ENCODE measurements around the gene RBPJL. TPM values are rescaled to one million over a fixed set of nuclear protein-coding genes. Genes with fewer than 3 reads are reported as not detected.

The RBPJL gene
- total RNA-seq, 1 donor from 2014 or later: not detected

DNA sequence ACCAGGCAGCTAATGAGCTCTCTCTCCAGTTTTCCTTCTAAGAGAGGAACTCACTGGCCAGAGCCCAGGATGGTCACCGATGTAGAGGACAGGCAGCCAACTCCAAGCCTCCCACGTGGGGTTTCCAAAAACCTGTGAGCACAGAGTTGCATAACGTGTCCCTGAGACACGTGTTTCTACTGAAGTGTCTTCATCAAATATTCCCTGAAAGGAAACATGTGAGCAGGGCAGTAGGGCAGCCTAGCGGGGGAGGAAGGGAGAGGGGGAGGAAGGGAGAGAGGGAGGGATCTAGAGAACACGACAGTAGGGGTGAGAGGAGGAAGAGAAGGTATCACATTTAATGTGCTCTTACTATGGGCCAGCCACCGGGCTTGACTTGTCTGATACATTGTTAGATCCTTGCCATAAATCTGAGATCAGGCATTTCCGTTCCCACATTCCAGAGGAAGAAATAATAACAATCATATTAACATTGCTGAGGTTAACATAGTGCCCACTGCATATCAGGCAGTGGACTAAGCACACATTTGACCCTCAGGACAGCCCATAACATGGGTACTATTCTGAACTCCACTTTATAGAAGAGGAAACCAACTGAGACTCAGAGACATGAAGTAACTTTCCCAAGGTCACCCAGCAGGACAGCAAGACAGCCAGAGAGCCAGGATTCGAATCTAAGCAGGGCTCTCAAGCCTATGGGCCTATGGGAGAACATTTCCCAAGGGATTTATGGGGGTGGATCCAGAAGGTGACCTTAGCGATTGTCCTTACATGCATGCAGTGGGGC lies 51.8 kb downstream of the RBPJL start:
- peak; percentile 87 for DNase-seq (ENCODE audit: low read depth, low spot score)

DNA sequence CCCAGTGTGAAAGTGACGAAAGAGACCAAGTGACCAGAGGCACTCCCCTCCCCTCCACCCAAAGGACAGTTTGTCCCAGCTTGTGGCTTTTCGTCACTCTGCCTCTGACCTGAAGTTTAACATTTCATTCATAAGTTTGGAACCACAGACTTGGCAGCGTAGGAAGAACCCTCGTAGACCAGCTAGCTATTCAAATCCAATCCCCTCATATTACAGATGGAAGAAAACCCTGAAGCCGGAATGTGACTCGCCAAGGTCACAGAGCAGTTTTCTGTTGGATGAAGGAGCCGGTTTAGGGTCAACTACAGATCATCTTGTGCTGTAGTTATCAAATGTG lies 52.4 kb downstream of the RBPJL start:
- DNase-seq (ENCODE audit: low read depth, low spot score): no peak

DNA sequence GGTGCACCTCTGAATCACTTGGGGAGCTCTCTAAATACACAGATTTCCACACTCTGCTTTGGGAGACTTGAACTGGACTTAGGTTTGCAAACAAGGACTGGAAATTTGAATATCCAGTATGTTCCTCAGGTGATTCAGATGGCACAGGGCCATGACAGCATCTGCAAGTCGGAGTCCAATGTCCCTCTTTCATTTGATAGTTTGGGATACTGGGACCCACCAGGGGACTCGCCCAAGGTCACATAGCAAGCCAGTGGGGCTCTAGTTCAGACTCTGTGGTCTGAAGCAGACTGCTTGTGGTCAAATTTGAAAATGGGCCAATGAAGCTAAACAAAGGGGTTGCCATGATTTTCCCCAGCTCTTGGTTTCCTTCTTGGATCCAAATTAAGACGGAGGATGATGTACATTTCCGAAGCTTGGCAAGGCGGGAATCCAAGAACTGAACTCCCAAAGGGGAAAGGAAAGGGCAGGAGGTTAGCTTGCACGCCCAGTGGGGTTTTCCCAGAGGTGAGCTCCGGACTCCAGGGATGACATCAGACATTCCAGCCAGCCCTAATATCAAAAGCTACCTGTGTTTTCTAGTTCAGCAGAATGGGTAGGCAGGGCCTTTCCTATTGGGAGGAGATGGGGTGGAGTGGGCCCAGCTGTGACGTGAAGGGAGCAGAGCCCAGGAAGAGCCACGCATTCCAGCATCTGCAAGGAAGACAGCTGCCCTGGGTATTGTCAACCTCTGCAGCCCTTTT lies 52.9 kb downstream of the RBPJL start:
- DNase-seq (ENCODE audit: low read depth, low spot score): peak; percentile 62

DNA sequence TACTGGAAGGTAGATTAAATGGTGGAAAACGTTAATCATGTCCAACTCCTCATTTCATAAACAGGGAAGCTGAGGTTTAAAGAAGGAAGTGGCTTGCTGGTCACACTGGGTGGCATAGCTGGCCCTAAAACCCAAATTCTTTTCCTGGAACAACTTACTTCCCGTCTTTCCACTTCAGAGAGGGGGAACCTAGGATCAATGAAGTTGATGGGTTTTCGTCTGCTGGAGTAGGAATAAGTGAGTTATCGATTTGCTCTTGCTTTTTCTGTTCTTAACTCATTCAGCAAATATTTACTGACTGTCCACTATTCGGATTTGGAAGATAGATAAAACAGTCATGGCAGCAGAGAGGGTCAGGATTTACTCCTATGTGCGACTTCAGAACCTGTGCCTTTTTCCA lies 55.2 kb downstream of the RBPJL start:
- DNase-seq (ENCODE audit: low read depth, low spot score): no peak

DNA sequence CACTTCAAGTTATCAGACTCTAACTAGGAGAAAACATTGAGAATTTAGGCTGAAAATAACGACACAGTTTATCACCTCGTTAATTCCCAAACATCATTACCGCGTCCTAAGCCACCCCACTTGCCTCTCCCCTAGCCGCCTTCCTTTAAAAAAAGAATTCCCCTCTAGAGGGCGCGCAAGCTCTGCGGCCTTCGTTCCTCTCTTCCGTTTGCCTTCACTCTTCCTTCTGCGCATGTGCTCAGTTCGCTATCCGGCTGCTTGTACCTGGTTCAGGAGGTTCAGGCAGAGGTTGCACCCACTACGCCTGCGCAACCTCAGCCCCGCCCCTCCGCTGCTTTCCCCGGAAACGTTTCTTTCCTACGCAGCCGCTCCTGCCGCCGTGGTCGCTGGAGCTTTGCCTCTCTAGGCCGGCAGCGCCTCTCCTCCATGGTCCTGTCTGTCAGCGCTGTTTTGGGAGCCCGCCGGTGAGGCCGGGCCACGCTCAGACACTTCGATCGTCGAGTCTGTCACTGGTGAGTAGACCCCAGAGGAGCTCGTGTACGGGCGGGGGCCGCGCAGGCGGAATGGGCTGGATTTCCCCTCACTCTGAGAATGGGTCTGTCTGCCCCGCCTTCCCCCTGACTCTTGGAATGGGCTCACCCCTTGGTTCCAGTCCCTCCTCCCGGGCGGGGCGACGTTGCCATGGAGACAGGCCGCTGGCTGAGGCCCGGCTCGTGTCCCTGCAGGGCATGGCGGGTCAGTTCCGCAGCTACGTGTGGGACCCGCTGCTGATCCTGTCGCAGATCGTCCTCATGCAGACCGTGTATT lies 56.4 kb downstream of the RBPJL start, which contains the start of gene SYS1:
TSS of gene SYS1 (plus strand) at position 353 of the 807 bp plus-strand sequence. CDS start at position 729, 376 bp downstream.
- peak; percentile 93 for DNase-seq (ENCODE audit: low read depth, low spot score)

DNA sequence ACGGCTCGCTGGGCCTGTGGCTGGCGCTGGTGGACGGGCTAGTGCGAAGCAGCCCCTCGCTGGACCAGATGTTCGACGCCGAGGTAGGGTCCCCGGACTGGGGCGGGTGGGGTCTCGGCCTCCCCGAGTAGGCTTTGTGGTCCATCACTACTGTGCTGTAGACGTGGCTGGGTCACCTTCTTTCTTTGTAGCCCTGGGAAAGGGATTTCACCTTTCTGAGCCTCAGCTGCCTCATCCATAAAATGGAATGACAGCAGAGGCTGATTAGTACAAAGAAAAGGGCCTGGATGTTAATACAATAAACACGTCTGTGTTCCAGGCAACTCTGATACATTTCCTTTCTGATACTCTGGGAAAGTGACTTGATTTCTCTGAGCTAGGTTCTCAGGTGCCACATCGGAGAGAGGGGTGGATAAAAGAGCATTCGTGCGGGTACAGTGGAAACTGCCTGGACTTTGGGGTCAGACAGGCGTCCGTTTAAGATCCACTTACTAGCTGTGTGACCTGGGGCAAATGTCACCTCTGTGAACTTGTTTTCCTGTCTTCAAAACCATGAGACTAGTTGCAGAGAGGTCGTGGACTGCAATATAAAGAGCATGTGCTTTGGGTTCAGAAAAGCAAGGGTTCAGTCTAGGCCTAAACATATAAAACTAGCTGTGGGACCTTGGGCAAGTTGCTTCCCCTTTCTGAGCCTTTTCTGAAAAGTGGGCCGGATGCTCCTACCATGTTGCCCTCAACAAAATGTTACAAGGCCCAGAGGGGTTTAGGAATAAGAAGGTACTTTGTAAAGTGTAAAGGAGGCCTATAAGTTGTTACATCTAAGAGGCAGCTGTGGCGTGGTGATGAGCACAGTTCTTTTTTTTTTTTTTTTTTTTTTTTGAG lies 57.2 kb downstream of the RBPJL start:
- DNase-seq (ENCODE audit: low read depth, low spot score): no peak

DNA sequence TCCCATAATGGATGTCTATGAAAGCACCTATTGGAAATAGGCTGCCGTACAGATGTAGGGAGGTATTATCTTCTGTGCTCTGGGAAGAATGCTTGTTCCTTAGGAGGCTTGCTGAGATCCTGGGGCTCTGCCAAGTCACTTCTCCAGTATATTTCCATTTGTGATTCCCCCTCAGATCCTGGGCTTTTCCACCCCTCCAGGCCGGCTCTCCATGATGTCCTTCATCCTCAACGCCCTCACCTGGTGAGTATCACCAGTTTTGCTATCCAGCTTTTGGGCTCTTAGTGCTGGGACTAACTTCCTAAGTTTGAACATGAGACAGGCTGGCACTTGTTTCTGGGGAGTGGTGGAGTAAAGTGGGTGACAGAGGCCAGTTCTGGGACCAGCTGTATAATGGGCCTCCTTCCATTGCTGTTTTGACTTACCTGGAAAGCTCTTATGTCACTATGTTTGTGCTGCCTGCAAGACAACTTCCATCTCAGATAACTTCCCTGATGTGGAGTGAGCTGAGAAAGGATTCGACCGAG lies 58.9 kb downstream of the RBPJL start:
- no peak for DNase-seq (ENCODE audit: low read depth, low spot score)

DNA sequence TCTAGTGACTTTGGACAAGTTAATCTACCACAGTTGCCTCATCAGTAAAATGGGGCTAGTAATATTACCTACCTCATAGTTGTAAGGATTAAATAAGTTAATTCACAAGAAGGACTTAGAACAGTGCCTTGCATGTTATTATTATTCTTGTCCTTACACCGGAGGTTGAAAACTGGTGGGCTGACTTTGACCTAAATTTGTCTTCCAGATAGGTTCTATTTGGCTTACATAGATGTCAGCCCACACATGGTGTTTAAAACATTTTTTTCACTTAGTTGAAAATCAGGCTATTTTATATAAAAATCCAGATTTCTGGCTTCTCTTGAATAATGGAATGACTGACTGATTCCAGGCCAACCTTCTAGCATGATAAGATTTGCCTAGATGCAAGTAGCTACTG lies 59.6 kb downstream of the RBPJL start:
- no peak for DNase-seq (ENCODE audit: low read depth, low spot score)

DNA sequence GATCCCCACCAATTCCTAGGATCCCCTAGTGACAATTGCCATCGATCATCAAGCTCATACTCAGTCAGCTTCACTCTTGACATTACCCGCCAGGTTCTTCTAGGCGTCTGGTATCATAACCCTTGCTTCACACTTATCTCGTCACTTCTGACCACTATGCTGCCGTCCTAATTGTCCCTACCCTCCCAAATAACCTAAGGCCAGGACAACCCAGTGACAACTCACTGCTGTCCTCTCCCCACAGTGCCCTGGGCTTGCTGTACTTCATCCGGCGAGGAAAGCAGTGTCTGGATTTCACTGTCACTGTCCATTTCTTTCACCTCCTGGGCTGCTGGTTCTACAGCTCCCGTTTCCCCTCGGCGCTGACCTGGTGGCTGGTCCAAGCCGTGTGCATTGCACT lies 60.0 kb downstream of the RBPJL start:
- no peak for DNase-seq (ENCODE audit: low read depth, low spot score)

DNA sequence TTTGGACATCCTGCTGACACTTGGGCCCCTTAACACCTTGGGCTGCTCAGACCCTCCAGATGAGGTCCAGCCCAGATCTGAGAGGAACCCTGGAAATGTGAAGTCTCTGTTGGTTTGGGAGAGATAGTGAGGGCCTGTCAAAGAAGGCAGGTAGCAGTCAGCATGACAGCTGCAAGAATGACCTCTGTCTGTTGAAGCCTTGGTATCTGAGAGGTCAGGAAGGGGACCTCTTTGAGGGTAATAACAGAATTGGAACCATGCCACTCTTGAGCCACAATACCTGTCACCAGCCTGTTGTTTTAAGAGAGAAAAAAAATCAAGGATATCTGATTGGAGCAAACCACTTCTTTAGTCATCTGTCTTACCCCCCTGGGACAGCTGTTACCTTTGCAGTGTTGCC lies 60.5 kb downstream of the RBPJL start:
- no peak for DNase-seq (ENCODE audit: low read depth, low spot score)

Other genes starting within 250 kb of the RBPJL start
- gene KCNS1, start 205.7 kb upstream of the RBPJL start, total RNA-seq: 0.20 and 0.21 TPM in 2 replicates
- gene WFDC5, start 191.7 kb upstream of the RBPJL start, total RNA-seq: not detected in 2 replicates
- gene WFDC12, start 182.4 kb upstream of the RBPJL start, total RNA-seq: not detected in 2 replicates
- not detected in 2 replicates for gene PI3, start 131.9 kb upstream of the RBPJL start, total RNA-seq
- gene SEMG1, start 99.8 kb upstream of the RBPJL start, total RNA-seq: not detected in 2 replicates
- gene SEMG2, start 85.5 kb upstream of the RBPJL start, total RNA-seq: not detected in 2 replicates
- 0.18 TPM in 1 of 2 replicates, not detected in the other for gene SLPI, start 52.3 kb upstream of the RBPJL start, total RNA-seq
- not detected in 2 replicates for gene MATN4, start 1.5 kb downstream of the RBPJL start, total RNA-seq
- 24.6 and 32.4 TPM in 2 replicates for gene SDC4, start 41.6 kb downstream of the RBPJL start, total RNA-seq
- gene SYS1, start 56.3 kb downstream of the RBPJL start, total RNA-seq: 21.4 and 35.7 TPM in 2 replicates
- gene TP53TG5, start 71.5 kb downstream of the RBPJL start, total RNA-seq: not detected in 2 replicates
- 12.6 and 17.3 TPM in 2 replicates for gene DBNDD2, start 101.4 kb downstream of the RBPJL start, total RNA-seq
- 22.1 and 22.8 TPM in 2 replicates for gene PIGT, start 109.3 kb downstream of the RBPJL start, total RNA-seq
- not detected in 2 replicates for gene WFDC2, start 162.9 kb downstream of the RBPJL start, total RNA-seq
- not detected in 2 replicates for gene SPINT3, start 208.8 kb downstream of the RBPJL start, total RNA-seq
- not detected in 2 replicates for gene WFDC6, start 232.6 kb downstream of the RBPJL start, total RNA-seq
- gene EPPIN, start 240.6 kb downstream of the RBPJL start, total RNA-seq: not detected in 2 replicates

Data from pulmonary artery endothelial cell (primary cell).